IMR-90 (cell line): ENCODE data around the gene USP32.

Source experiments
- BHLHE40 ChIP-seq: fragments of 150-350 bp; IDR thresholded peaks from 2 replicates; pipeline ENCODE4 v1.6.1; 2016; ENCODE audit warnings: mild to moderate bottlenecking, low read depth, low read length
- CTCF ChIP-seq: conservative IDR thresholded peaks from 2 replicates; pipeline ENCODE4 v1.5.1; 2012; ENCODE audit warnings: mild to moderate bottlenecking, low read depth, low read length, improper control_type of control experiment
- MAFK ChIP-seq: IDR thresholded peaks from 2 replicates; pipeline ENCODE4 v1.6.1; 2012; ENCODE audit warnings: low read depth, low read length, improper control_type of control experiment
- MAZ ChIP-seq: IDR thresholded peaks from 2 replicates; pipeline ENCODE4 v1.6.1; 2012; ENCODE audit warnings: low read depth, mild to moderate bottlenecking, low read length, improper control_type of control experiment, moderate library complexity, borderline replicate concordance
- MXI1 ChIP-seq: IDR thresholded peaks from 2 replicates; pipeline ENCODE4 v1.6.1; 2012; ENCODE audit warnings: low read depth, mild to moderate bottlenecking, low read length, moderate library complexity, borderline replicate concordance
- POLR2A ChIP-seq: IDR thresholded peaks from 2 replicates; pipeline ENCODE4 v1.6.1; 2012; ENCODE audit warnings: mild to moderate bottlenecking, low read depth, low read length
- RFX5 ChIP-seq: IDR thresholded peaks from 2 replicates; pipeline ENCODE4 v1.8.0; 2012; ENCODE audit warnings: low read depth, mild to moderate bottlenecking, low read length, moderate library complexity
- SMC3 ChIP-seq: fragments of 150-350 bp; IDR thresholded peaks from 2 replicates; pipeline ENCODE4 v1.6.1; 2016; ENCODE audit warnings: low read depth, mild to moderate bottlenecking, antibody characterized with exemption, low read length, moderate library complexity

DNA sequence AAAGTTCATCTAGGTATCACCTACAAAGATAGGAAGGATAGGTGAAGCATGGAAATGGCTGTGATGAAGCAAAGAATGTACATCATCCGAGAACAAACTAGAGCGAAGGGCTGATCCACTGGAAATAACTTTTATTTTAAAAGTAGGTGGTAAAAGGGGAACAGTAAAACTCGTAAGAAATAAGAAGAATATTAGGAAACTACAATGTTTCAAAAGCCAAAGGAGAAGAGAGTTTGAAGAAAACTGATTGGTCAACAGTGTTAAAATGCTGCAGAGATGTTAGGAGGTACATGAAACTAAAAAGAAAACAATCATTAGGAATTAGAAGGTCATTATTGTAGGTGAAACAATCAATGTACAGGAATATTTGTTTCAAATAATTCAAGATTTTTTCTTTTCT is 108.1 kb downstream of the USP32 start:
- TF ChIP-seq MAFK (no peak), CTCF (no peak), MXI1 (no peak), POLR2A (no peak), RFX5 (no peak), BHLHE40 (no peak), MAZ (no peak), SMC3 (no peak)
